ENCODE results near the gene RAP1GAP2. TPM values are rescaled to one million over a fixed set of nuclear protein-coding genes. Genes with fewer than 3 reads are reported as not detected.

The RAP1GAP2 gene
- total and polyA plus RNA-seq, 2 of the 8 experiments (the other 6 are each of a cell fraction or from before 2014, with no cell fraction given): 24.0 to 63.8 TPM

DNA sequence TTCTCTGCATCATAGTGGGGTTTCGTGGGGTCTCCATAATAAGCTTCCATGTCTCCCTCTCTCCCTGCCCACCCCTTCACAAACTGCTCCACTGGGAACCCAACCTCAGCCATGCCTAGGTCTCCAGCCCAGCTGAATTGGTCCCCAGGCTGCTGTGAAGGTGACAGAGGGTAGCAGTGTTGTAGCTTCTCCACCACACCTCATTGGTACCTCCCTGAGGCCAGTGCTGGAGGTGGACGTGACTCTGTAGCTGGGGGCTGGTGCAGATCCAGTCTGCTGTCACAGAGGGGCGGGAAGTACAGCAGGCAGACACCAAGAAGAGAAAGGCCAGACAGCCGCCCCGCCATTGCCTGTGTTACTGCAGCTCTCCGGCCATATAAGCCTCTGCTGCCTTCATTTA, 185.1 kb downstream of the RAP1GAP2 start:
- Histone ChIP-seq H3K27ac (ENCODE audit: low read depth, low read length) (no peak overlapping the region), H3K18ac (ENCODE audit: extremely low read depth, low read length) (no peak overlapping the region), H3K14ac (ENCODE audit: insufficient read length) (no peak overlapping the region)

More for the DNA sequence above, 185.1 kb downstream of the RAP1GAP2 start:
- Histone ChIP-seq H3K4me2 (ENCODE audit: insufficient read depth in 1 of 2, low read depth in 2 of 2, low read length in 2 of 2) (no peak overlapping the region), H2BK120ac (replicated peaks; ENCODE audit: low read depth, low read length) (no peak overlapping the region), H3K56ac (replicated peaks; ENCODE audit: insufficient read length, low read depth, low read length) (no peak overlapping the region), H3K4ac (replicated peaks; ENCODE audit: insufficient read length, low read depth, low read length) (no peak overlapping the region), H3K79me2 (ENCODE audit: control insufficient read depth in 1 of 2, insufficient read depth in 2 of 2, low read length in 2 of 2) (no peaks in the 10 kb centered on the region), H3K4me1 (replicated peaks in 1 of 4; ENCODE audit: control insufficient read depth in 3 of 4, insufficient read depth in 4 of 4, low read length in 3 of 4) (no peaks in the 10 kb centered on the region), H2AK5ac (ENCODE audit: low read depth, low read length) (no peak overlapping the region), H2BK15ac (ENCODE audit: low read length) (no peak overlapping the region), H3K23ac (ENCODE audit: insufficient read length) (no peak overlapping the region), H2BK20ac (ENCODE audit: low read length) (no peak overlapping the region), H2AFZ (ENCODE audit: low read length) (no peak overlapping the region), H3K4me3 (ENCODE audit: extremely low read depth in 1 of 4, insufficient read depth in 2 of 4, low read depth in 3 of 4, low read length in 4 of 4) (no peak overlapping the region), H3K79me1 (ENCODE audit: low read depth, low read length) (no peaks in the 10 kb centered on the region), H4K20me1 (replicated peaks in 1 of 2; ENCODE audit: control insufficient read depth in 1 of 2, insufficient read depth in 2 of 2, low read length in 2 of 2) (peaks cover 0 to 1% of the 10 kb centered on the region in 2 experiments), H2BK5ac (ENCODE audit: low read depth, low read length) (no peak overlapping the region), H4K8ac (ENCODE audit: extremely low read depth, insufficient read depth, low read length) (no peak overlapping the region), H3K36me3 (ENCODE audit: control insufficient read depth in 2 of 4, insufficient read depth in 4 of 4, low read length in 3 of 4) (peaks cover 3 to 39% (median 16%) of the 10 kb centered on the region in 4 experiments; a peak in 5 of 8 replicates), H4K5ac (ENCODE audit: insufficient read length, low read depth, low read length) (no peak overlapping the region), H3K23me2 (ENCODE audit: low read depth, low read length) (no peaks in the 10 kb centered on the region), H2BK12ac (ENCODE audit: low read depth, low read length) (no peak overlapping the region), H3K9ac (replicated peaks in 1 of 4; ENCODE audit: extremely low read depth in 1 of 4, low read depth in 3 of 4, low read length in 3 of 4) (no peak overlapping the region), H4K91ac (replicated peaks; ENCODE audit: insufficient read length, low read length) (no peak overlapping the region), H3K9me3 (ENCODE audit: insufficient read depth in 2 of 2, low read depth in 1 of 2, low read length in 1 of 2) (no peaks in the 10 kb centered on the region), H3K27me3 (replicated peaks in 1 of 4; ENCODE audit: control insufficient read depth in 3 of 4, extremely low read depth in 1 of 4, insufficient read depth in 3 of 4, low read length in 3 of 4) (no peaks in the 10 kb centered on the region)
- DNase-seq (ENCODE audit: low read depth in 1 of 2, low spot score in 2 of 2) (no peak), FAIRE-seq (no peak)
- WGBS, 2 experiments (ENCODE audit: extremely low coverage in 1 of 2, insufficient coverage in 1 of 2, insufficient read length in 1 of 2, insufficient replicate concordance in 2 of 2, low coverage in 1 of 2, low lambda C conversion rate in 2 of 2, missing lambda C conversion rate in 1 of 2): 96% methylated on average over 6 of the region's 6 CpGs; no CpG with 5 or more reads in 1 of the 2 experiments
- ChIA-PET POLR2A (ENCODE audit: partially characterized antibody) (no interaction called here), CTCF (ENCODE audit: partially characterized antibody) (interaction anchor here (0.6 to 2.1 kb wide), 4 partner anchors 12 to 186 kb away, joined by 3 to 5 read pairs (median 4); no protein-coding TSS in a partner anchor)
- no peak for TF ChIP-seq JUND (IDR thresholded peaks at IDR 0.05; ENCODE audit: low read length)
